Subcutaneous abdominal adipose tissue (tissue), 5 donors: ENCODE data around the gene KLRC3.
A peak's percentile ranks its signal among the peaks of the same experiment; 100 is the strongest.
"Not testable (repeated sequence)": the region's sequence is repeated elsewhere in the genome, so short reads cannot be mapped to it uniquely, and the experiment has no call there.

ENCODE experiments used
- H3K27ac ChIP-seq: one replicate; pipeline ENCODE4 v1.7.0; 2013; ENCODE audit warnings: low read depth, mild to moderate bottlenecking, inconsistent platforms, low read length, moderate library complexity
- H3K27me3 ChIP-seq, 5 donors: one replicate each; pipeline ENCODE4 v1.7.0; 2013; ENCODE audit warnings: low read length in 5 of 5, inconsistent platforms in 1 of 5; ENCODE audit not compliant: control insufficient read depth in 5 of 5, insufficient read depth in 4 of 5
- H3K36me3 ChIP-seq, 5 donors: one replicate each; pipeline ENCODE4 v1.7.0; 2013; ENCODE audit warnings: low read length in 5 of 5; ENCODE audit not compliant: control insufficient read depth in 5 of 5, insufficient read depth in 5 of 5
- H3K4me1 ChIP-seq, 5 donors: one replicate each; pipeline ENCODE4 v1.7.0; 2013; ENCODE audit warnings: low read length in 5 of 5, mild to moderate bottlenecking in 3 of 5, moderate library complexity in 1 of 5; ENCODE audit not compliant: control insufficient read depth in 5 of 5, insufficient read depth in 5 of 5
- H3K4me3 ChIP-seq, 5 donors: one replicate each; pipeline ENCODE4 v1.7.0; 2013; ENCODE audit warnings: low read length in 5 of 5, low read depth in 1 of 5
- H3K9ac ChIP-seq, 5 donors: one replicate each; pipeline ENCODE4 v1.7.0; 2013; ENCODE audit warnings: low read length in 5 of 5, mild to moderate bottlenecking in 4 of 5, moderate library complexity in 3 of 5
- H3K9me3 ChIP-seq, 5 donors: one replicate each; pipeline ENCODE4 v1.7.0; 2013; ENCODE audit warnings: low read length in 5 of 5; ENCODE audit not compliant: control insufficient read depth in 5 of 5
- donor health status: healthy.
- donor health status: healthy.
- donor health status: healthy.
- donor health status: healthy.
- donor health status: healthy.

Gene KLRC3

DNA sequence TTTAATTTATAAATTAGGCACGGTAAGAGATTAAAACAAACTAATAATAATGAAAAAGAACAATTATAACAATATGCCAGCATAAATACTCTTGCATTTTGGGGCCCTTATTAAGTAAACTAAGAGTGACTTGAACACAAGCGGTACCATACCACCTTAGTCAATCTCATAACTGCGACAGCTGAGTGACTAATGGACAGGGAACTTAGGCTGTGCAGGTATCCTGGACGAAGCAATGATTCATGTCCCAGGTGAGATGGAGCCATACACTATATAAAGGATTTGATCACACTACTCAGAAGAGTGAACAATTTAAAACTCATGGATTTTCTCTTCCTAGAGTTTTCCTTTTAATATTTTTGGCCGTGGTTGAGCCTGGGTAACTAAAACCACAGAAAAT is 15.1 kb downstream of the KLRC3 start:
- peaks cover 0 to 3% (median 0%) of the 10 kb centered on the region in 5 donors for H3K9me3 ChIP-seq
- H3K4me3 ChIP-seq, result no peak overlapping the region
- H3K36me3 ChIP-seq, result no peaks in the 10 kb centered on the region
- H3K9ac ChIP-seq, result no peak overlapping the region
- no peaks in the 10 kb centered on the region for H3K4me1 ChIP-seq
- no peaks in the 10 kb centered on the region for H3K27me3 ChIP-seq
- no peak overlapping the region for H3K27ac ChIP-seq

DNA sequence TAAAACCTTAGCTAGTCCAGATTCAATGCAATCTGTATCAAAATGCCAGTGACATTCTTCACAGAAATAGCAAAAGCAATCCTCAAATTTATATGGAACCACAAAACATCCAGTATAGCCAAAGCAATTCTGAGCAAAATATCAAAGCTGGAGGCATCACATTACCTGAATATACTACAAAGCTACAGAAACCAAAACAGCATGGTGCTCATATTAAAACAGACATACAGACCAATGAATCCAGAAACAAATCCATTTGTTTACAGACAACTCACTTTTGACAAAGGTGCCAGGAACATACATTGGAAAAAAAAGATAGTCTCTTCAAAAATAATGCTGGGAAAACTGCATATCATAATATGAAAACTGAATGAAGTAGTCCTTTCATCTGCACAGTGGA is 15.6 kb downstream of the KLRC3 start:
- Histone ChIP-seq H3K27me3 (no peaks in the 10 kb centered on the region), H3K9ac (no peak overlapping the region), H3K4me1 (no peaks in the 10 kb centered on the region), H3K9me3 (peaks cover 0 to 3% (median 0%) of the 10 kb centered on the region in 5 donors), H3K4me3 (no peak overlapping the region), H3K27ac (no peak overlapping the region), H3K36me3 (no peaks in the 10 kb centered on the region)

DNA sequence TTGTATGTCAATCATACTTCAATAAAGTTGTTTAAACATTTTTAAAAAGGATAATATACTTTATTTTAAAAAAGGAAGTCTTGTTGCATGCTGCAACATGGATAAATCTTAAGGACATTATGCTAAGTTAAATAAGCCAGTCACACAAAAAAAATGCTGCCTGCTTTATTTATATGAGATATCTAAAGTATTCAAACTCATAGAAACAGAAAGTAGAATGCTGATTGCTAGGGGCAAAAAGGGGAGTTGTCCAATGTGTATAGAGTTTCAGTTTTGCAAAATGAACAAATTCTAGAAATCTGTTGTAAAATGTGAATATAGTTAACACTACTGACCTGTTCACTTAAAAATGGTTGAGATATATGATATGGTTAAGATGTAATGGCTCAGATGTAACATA is 19.6 kb downstream of the KLRC3 start:
- H3K27ac ChIP-seq, result no peak overlapping the region
- peaks cover 0 to under 1% (median 0%) of the 10 kb centered on the region in 5 donors for H3K4me1 ChIP-seq
- H3K27me3 ChIP-seq, result no peaks in the 10 kb centered on the region
- peaks cover 0 to 3% (median 0%) of the 10 kb centered on the region in 5 donors for H3K9me3 ChIP-seq
- H3K36me3 ChIP-seq, result no peaks in the 10 kb centered on the region
- no peak overlapping the region for H3K9ac ChIP-seq
- no peak overlapping the region for H3K4me3 ChIP-seq

DNA sequence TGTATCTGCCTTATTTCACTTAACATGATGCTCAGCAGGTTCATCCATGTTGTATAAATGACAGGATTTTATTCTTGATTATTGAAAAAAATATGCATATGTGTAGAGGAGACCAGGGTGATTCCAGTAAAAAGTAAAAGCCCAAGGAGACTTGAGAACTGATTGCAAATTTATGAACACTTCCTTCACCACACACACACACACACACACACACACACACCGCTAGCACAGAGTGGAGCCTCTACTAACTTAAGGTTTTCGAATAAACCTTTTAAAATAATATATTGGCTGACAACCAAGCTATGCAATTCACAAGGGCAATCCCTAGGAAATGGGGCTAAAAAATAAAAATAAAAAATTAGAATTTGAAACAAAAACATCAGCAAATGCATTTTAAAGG is 22.2 kb downstream of the KLRC3 start:
- no peaks in the 10 kb centered on the region for H3K27me3 ChIP-seq
- H3K36me3 ChIP-seq, result no peaks in the 10 kb centered on the region
- H3K4me1 ChIP-seq, result peaks cover 0 to 10% (median 3%) of the 10 kb centered on the region in 5 donors
- H3K9me3 ChIP-seq, result no peaks in the 10 kb centered on the region
- H3K27ac ChIP-seq, result no peak overlapping the region
- H3K4me3 ChIP-seq, result no peak overlapping the region
- no peak overlapping the region for H3K9ac ChIP-seq

DNA sequence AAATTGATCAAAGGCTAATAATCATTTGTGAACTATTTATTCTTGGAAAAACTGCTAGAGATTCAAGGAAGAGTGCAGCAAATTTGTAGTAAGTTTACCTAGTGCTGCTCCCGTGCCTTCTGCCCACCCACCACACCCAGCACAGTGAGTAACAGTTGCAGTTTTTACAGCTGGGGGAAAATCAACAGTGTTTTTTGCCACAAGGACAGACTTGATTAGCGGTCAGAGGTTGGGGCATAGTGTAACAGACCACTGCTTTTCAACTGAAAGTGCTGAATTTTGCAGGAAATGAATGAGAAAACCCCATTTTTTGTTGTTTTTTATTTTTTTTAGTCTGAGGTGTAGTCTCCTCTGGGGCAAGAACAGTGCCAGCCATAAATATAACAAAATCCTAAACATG is 23.1 kb downstream of the KLRC3 start:
- no peaks in the 10 kb centered on the region for H3K27me3 ChIP-seq
- no peaks in the 10 kb centered on the region for H3K36me3 ChIP-seq
- H3K4me3 ChIP-seq, result no peak overlapping the region
- H3K9me3 ChIP-seq, result no peaks in the 10 kb centered on the region
- no peak overlapping the region for H3K9ac ChIP-seq
- peaks cover 0 to 15% (median 11%) of the 10 kb centered on the region in 5 donors for H3K4me1 ChIP-seq
- H3K27ac ChIP-seq, result no peak overlapping the region

DNA sequence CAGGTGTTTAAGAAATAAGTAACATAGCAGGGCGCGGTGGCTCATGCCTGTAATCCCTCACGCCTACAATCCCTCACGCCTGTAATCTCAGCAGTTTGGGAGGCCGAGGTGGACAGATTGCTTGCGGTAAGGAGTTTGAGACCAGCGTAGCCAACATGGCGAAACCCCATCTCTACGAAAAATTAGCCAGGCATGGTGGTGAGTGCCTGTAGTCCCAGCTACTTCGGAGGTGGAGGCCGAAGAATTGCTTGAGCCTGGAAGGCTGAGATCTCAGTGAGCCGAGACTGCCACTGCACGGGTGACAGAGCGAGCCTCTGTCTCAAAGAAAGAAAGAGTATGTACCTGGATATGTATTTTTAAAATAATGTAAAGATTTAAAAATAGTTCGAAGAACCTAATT is 24.2 kb downstream of the KLRC3 start:
- H3K4me1 ChIP-seq, result peaks cover 0 to 21% (median 15%) of the 10 kb centered on the region in 5 donors
- H3K27me3 ChIP-seq, H3K9me3 ChIP-seq, H3K9ac ChIP-seq, H3K36me3 ChIP-seq, H3K4me3 ChIP-seq, H3K27ac ChIP-seq: not testable (repeated sequence)

DNA sequence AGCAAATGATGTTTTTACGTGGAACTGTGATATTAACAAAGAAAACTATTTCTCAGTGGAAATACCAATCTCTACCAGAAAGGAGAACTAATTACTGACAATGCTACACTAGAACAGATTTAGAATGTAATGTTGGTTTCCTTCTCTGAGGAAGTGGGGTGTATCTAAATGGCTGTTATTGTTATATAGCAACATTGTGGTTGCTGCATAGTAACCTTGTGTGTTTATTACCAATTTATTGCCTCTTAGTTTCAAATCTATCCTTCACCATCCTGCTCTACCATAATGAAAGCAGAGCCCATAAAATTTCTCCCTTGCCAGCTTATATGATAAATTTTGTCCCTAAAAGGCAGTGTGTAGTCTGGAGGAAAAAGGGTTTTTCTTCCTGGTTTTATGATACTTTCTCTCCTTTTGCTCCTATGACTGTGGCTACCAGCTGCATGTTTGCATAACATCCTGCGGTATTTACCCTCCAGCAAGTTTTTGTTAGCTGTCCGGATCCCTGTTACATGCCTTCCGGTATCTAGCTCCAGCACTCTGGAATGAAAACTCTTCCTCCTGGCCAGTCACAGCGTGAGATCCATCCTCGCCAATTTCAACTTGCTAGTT is 24.9 kb downstream of the KLRC3 start:
- Histone ChIP-seq H3K9ac (no peak overlapping the region), H3K9me3 (no peaks in the 10 kb centered on the region), H3K4me3 (peak overlapping the region in 2 of 5 donors; percentile 8 to 20), H3K27ac (no peak overlapping the region), H3K36me3 (no peaks in the 10 kb centered on the region), H3K27me3 (no peaks in the 10 kb centered on the region), H3K4me1 (peaks cover 0 to 21% (median 15%) of the 10 kb centered on the region in 5 donors)

DNA sequence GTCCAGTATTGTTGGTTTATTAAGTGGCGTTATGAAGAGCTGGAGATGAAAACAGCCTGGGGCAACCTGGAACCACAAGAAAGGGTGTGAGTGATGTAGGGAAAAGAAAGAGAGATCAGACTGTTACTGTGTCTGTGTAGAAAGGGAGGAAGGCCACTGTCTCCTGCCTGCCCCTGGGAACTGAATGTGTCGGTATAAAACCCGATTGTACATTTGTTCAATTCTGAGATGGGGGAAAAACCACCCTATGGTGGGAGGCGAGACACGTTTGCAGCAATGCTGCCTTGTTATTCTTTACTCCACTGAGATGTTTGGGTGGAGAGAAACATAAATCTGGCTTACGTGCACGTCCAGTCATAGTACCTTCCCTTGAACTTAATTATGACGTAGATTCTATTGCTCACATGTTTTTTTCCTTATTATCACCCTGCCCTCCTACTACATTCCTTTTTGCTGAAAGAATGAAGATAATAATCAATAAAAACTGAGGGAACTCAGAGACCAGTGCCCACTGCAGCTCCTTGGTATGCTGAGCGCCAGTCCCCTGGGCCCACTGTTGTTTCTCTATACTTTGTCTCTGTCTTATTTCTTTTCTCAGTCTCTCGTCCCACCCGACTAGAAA is 25.8 kb downstream of the KLRC3 start:
- H3K27ac ChIP-seq, H3K4me3 ChIP-seq, H3K36me3 ChIP-seq, H3K9me3 ChIP-seq, H3K27me3 ChIP-seq, H3K9ac ChIP-seq: not testable (repeated sequence)
- peaks cover 0 to 21% (median 15%) of the 10 kb centered on the region in 5 donors for H3K4me1 ChIP-seq

DNA sequence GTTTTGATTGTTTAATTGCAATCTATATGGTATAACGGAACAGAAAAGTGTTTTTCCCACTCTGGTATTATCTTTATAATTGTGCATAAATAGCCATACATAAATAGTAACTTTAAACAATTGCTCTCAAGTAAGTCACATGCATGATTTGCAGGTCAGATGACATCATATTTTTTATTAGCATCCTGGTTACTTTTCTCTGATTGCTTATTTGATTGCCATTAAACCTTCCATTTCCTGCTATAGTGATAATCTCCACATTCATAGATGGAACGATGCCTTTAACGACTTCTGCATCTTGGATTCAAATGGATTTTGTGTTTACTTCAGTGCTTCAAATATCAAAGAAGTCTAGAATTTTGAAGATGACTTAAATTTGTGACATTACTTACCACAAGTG is 27.1 kb downstream of the KLRC3 start:
- Histone ChIP-seq H3K27me3 (no peaks in the 10 kb centered on the region), H3K36me3 (no peaks in the 10 kb centered on the region), H3K27ac (no peak overlapping the region), H3K4me1 (peaks cover 0 to 21% (median 15%) of the 10 kb centered on the region in 5 donors), H3K4me3 (no peak overlapping the region), H3K9ac (no peak overlapping the region), H3K9me3 (no peaks in the 10 kb centered on the region)

DNA sequence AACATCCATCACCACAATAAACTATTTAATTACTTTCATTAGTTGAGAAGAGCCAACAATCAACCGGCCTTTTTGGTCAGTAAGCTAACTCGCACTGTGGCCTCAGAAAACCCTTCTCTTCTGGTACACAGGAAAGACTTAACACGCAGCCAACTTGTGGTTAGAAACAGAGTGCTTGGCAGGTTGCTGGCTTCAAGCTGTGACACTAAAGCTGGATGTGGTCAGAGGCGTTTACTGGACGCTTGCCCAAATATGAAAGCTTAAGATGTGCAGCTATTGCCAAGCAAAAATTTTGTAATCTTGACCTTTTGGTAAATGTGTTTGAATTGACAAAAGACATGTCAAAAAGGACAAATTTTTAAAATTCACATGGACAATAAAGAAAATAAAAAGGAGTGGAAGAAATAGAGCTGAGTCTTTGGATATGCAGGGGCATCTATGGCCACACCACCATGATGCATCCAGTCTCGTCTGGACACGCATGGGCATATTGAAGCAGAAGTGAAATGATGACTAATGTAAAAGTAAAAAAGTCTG is 27.9 kb downstream of the KLRC3 start:
- H3K4me3 ChIP-seq, result no peak overlapping the region
- no peaks in the 10 kb centered on the region for H3K9me3 ChIP-seq
- H3K27me3 ChIP-seq, result no peaks in the 10 kb centered on the region
- no peak overlapping the region for H3K9ac ChIP-seq
- no peak overlapping the region for H3K27ac ChIP-seq
- peaks cover 0 to 21% (median 15%) of the 10 kb centered on the region in 5 donors for H3K4me1 ChIP-seq
- no peaks in the 10 kb centered on the region for H3K36me3 ChIP-seq
